Vagina (tissue), 2 donors: Measurements from ENCODE around the gene TNNI3.

ENCODE experiments used
- CTCF ChIP-seq, 3 experiments: fragments of 450-650 bp in 2 of 3; fragments of 200-600 bp in 1 of 3; sonication (generic) in 1 of 3; IDR thresholded peaks; one replicate each; pipeline ENCODE4 v1.5.1; 2017 to 2019; ENCODE audit warnings: antibody characterized with exemption in 3 of 3, mild to moderate bottlenecking in 2 of 3, moderate library complexity in 2 of 3
- POLR2A ChIP-seq, 2 donors: fragments of 450-650 bp; IDR thresholded peaks; one replicate each; pipeline ENCODE4 v1.6.1; 2017; ENCODE audit warnings: antibody characterized with exemption in 2 of 2, mild to moderate bottlenecking in 2 of 2, moderate library complexity in 2 of 2
- POLR2AphosphoS5 ChIP-seq, 2 donors: sonication (generic); formaldehyde crosslinking; IDR thresholded peaks; one replicate each; pipeline ENCODE4 v1.9.0; 2017; ENCODE audit warnings: antibody characterized with exemption in 2 of 2, mild to moderate bottlenecking in 2 of 2, low read depth in 1 of 2; ENCODE audit not compliant: insufficient read depth in 1 of 2

DNA sequence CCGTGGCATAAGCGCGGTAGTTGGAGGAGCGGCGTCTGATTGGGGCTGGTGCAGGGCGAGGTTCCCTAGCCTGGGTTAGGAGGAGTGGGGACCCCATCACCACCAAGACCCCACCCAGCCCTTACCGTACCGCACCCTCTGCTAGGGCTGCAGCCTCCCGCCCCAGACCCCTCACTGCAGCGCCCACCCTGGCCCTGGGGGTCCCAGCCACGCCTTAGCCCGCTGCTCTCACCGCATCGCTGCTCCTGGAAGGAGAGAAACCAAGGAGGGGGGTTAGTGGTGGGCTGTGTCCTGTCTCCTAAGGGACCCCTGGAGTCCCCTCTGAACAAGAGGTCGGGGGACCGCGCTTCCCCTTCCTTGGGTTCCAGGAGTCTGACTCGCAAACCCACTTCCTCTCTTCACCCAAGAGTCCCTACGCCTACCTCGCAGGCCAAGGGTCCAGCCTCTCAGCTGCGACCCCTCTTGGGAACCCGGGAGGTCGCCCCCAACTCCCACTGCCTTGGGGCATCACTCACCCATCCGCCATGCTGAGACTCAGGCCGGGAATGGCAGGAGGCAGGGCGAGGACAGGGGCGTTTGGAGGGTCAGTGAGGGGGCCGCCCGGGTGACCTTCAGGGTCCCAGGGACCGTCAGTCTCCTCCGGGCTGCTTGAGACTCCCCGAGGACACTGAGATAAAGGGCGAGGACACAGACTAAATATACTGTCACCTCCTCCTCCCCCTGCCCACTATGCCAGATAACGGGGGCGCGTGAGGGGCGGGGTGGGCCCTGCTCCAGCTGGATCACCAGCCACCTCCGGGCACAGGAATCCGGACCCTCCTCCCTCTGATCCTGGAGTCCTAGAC lies at the start of gene TNNI3:
- TF ChIP-seq POLR2A (IDR thresholded peaks at IDR 0.05) (no peak), CTCF (IDR thresholded peaks at IDR 0.05) (no peak), POLR2AphosphoS5 (IDR thresholded peaks at IDR 0.05; ENCODE audit: insufficient read depth in 1 of 2, low read depth in 1 of 2) (no peak)
